HG03469 (cell line): ENCODE data around the gene ITPR3.

ENCODE experiments used
- ATAC-seq: cut with Tn5 transposase; IDR thresholded peaks from one replicate; pipeline ENCODE4 v1.9.1; 2021; ENCODE audit warnings: mild to moderate bottlenecking, moderate library complexity, moderate number of reproducible peaks; ENCODE audit not compliant: unreplicated experiment

ITPR3 gene

GRCh38 chr6:33683576-33684427 lies 62.7 kb downstream of the ITPR3 start:
- no peak for ATAC-seq

- no peak for ATAC-seq
Measured at GRCh38 chr6:33684428-33684896, 63.3 kb downstream of the ITPR3 start.

- no peak for ATAC-seq
Measured at GRCh38 chr6:33684983-33685382, 63.9 kb downstream of the ITPR3 start.

GRCh38 chr6:33685411-33686224 lies 64.5 kb downstream of the ITPR3 start:
- no peak for ATAC-seq

GRCh38 chr6:33686225-33686924 lies 65.3 kb downstream of the ITPR3 start:
- ATAC-seq: no peak

- no peak for ATAC-seq
Measured at GRCh38 chr6:33686981-33687975, 66.2 kb downstream of the ITPR3 start.

- ATAC-seq: no peak
Measured at GRCh38 chr6:33688006-33688405, 66.9 kb downstream of the ITPR3 start.

- no peak for ATAC-seq
Measured at GRCh38 chr6:33688451-33689147, 67.5 kb downstream of the ITPR3 start.

GRCh38 chr6:33689148-33689494 lies 68.0 kb downstream of the ITPR3 start:
- ATAC-seq: no peak

- ATAC-seq: no peak
Measured at GRCh38 chr6:33689879-33690278, 68.8 kb downstream of the ITPR3 start.

- no peak for ATAC-seq
Measured at GRCh38 chr6:33690766-33691165, 69.6 kb downstream of the ITPR3 start.

- no peak for ATAC-seq
Measured at GRCh38 chr6:33691456-33692077, 70.4 kb downstream of the ITPR3 start.

- no peak for ATAC-seq
Measured at GRCh38 chr6:33692078-33692759, 71.1 kb downstream of the ITPR3 start.

- ATAC-seq: no peak
Measured at GRCh38 chr6:33692760-33693158, 71.6 kb downstream of the ITPR3 start.

- no peak for ATAC-seq
Measured at GRCh38 chr6:33693186-33694105, 72.3 kb downstream of the ITPR3 start.

GRCh38 chr6:33694401-33694931 lies 73.3 kb downstream of the ITPR3 start:
- no peak for ATAC-seq

GRCh38 chr6:33694977-33695376 lies 73.9 kb downstream of the ITPR3 start:
- no peak for ATAC-seq
